ENCODE measurements around the gene COL6A2. TPM values are rescaled to one million over a fixed set of nuclear protein-coding genes. Genes with fewer than 3 reads are reported as not detected.
A peak's percentile ranks its signal among the peaks of the same experiment; 100 is the strongest.

Gene COL6A2
- 456 and 480 TPM in 2 replicates for total RNA-seq (2014; rRNA removed; shearing (Covaris generic))

GRCh38 chr21:46097336-46098293 is at the start of gene COL6A2:
Gene COL6A2 (plus strand): TSS chr21:46098112.
- DNase-seq (ENCODE audit: low read depth) = peak; percentile 88

DNA sequence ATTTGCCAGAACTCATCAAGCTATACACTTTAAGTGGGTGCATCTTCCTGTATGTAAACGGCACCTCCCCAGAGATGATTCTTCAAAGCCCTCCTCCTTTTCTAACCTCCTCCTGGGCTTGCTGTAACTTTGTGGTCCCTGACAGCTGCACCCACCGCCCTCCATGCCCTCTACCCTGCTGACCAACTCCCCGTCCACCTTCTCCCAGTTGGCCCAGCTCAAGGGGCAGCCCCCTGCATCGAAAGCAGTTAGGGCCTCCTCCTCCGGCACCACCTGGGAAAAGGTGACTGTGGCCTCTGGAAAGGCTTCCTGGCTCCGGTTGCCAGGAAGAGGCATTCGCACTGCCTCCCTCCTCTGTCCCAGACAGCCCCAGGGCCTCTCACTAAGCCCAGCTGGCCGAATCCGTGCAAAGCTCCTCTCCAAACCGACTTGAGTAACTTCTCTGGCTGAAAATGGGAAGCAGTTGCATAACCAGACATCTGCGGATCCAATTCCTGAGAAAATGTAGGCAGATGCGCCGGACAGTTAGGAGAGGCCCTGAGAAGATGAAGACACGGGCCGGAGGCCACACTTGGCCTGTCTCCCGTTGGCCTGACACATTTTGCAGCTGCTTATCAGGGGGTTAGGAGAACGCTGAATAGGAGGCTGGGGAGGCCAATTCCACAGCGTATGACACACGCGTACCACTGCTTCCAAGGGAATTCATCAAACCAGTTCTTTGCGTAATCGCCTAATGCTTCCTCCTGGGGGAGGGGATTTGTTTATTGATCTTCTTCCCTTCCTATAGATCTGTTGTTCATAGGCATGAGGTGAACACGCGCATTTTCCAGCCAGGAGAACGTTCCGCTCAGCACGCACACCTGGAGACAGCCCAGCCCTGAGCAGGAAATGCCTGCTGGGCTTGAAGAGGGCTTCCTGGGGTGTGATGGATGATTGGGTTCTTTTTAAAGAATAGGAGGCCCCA is 48.7 kb upstream of the COL6A2 start:
- DNase-seq (ENCODE audit: low read depth) = peak; percentile 96

DNA sequence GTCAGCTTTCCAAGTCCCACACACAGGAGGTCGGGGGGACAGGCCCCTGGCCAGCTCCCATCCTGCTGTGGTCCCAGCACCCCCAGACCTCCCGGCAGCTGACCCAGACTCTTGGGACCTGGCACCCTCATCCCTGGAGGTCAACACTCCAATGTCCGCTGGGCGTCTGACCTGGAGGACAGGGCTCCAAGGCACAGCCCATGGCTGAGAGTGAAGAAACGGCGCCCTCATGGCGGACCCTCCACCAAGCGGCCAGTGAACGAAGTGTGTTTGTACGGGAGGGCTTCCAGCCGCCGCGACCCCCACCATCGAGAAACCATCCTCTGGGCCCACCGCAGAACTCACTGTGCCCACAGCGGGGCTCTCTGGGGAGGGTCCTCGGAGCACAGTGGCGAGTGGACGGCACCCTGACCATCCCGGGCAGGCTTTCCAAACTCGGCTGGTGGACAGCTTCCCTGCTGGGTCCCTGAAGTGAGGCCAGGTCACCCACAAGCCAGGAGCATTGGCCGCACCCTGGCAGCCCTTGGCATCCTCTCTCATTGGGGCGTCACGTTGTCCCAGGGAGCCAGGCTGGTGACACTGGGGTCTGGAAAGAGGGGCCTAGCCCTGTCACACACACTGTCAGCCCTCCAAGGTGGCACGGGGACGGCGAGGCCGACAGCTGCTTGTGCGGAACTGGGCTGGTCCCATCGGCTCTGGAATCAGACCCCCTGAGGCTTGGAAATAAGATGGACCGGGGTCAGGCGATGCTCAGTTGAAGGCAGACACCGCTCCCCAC is 47.8 kb upstream of the COL6A2 start:
- DNase-seq (ENCODE audit: low read depth) = no peak

- no peak for DNase-seq (ENCODE audit: low read depth)
Observed at GRCh38 chr21:46050668-46051378, 47.1 kb upstream of the COL6A2 start.

GRCh38 chr21:46051379-46051770 is 46.5 kb upstream of the COL6A2 start:
- DNase-seq (ENCODE audit: low read depth) = no peak

DNA sequence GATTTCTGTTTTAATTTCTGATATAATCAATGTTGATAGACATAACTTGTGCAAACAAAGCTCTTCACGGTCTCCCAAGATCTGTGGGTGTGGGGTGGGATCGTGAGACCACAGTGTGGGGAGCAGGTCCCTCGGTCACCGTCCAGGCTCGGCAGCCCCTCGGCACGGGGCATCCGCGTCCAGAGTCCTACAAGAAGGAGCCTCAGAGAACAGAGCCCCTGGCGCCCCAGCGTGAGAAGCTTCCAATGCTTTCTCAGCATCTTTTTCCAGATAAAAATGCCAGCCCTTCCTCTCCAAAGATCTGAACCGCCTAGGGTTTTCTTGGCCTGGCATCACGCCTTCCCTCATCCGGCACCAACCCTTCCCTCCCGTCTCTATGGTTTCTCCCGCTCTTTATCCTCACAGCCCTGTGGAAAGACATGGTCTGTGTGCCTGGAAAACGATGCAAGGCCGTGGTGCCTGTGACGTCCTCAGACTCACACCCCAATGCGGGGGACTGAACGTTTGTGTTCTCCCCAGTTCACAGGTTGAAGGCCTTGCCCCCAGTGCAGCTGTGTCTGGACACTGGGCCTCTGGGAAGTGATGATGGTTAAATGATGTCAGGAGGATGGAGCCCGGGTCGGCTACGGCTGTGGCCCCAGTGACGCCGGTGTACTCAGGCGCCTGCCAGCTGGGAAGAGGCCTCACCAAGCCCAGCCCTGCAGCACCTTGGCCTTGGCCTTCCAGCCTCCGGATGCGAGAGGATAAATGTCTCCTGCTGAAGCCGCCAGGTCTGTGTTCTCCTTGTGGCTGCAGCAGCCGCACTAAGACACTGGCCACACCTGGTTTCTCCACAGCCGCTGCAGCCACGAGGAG is 45.9 kb upstream of the COL6A2 start:
- DNase-seq (ENCODE audit: low read depth) = no peak

- DNase-seq (ENCODE audit: low read depth) = peak; percentile 94
Observed at GRCh38 chr21:46052703-46053651, 44.9 kb upstream of the COL6A2 start.

GRCh38 chr21:46054031-46054430 is 43.9 kb upstream of the COL6A2 start:
- DNase-seq (ENCODE audit: low read depth) = no peak

- DNase-seq (ENCODE audit: low read depth) = no peak
Observed at GRCh38 chr21:46054451-46054881, 43.4 kb upstream of the COL6A2 start.

- peak; percentile 69 for DNase-seq (ENCODE audit: low read depth)
Observed at GRCh38 chr21:46055863-46056281, 42.0 kb upstream of the COL6A2 start.

DNA sequence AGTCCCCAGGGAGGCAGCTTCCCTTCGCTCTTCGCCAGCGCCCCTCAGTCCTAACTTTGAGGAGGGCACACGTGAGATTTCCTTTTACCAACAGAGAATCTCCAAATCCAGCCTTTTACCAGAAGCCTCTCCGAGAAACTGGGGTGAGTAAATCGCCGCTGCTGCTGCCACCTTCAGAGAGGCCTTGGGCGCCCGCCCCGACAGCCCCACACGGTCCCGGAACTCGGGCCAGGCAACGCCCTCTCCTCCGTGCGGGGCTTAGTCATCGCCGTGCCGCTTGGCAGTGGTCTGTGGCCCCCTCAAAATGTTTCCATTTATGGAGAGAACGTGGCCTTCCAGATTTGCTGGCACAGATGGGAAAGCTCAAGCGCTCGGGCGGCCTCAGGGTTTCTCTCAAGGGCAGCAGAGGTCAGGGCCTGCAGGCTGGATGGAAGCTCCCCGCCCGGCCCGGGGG is 41.4 kb upstream of the COL6A2 start:
- DNase-seq (ENCODE audit: low read depth) = peak; percentile 98

DNA sequence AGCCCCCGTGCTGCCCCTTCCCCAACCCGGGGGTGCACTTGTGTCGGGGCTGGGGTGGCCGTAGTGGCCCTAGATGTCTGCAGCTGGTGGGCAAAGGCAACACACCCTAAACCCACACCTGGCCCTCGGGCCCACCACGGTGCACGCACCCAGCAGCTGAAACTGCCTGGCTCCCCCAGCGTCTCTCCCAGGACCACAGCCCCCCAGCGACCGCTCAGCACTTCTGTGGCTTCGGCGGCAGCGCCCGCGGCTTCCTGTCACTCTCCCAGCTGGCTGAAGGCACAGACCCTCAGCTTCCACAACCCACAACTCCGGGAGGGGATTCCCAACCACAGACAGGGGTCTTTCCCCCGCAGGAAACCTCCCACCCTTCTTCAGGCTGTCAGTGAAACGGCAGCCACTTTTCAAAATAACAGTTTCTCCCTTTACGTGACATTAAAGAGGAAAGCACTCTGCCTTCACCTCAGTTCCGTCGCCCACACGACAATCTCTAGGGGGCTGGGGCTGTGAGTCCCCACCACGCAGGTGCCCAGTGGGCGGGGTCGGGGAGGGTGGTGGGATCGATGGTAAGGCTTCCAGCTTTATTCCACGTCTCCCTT is 40.7 kb upstream of the COL6A2 start:
- DNase-seq (ENCODE audit: low read depth) = no peak

DNA sequence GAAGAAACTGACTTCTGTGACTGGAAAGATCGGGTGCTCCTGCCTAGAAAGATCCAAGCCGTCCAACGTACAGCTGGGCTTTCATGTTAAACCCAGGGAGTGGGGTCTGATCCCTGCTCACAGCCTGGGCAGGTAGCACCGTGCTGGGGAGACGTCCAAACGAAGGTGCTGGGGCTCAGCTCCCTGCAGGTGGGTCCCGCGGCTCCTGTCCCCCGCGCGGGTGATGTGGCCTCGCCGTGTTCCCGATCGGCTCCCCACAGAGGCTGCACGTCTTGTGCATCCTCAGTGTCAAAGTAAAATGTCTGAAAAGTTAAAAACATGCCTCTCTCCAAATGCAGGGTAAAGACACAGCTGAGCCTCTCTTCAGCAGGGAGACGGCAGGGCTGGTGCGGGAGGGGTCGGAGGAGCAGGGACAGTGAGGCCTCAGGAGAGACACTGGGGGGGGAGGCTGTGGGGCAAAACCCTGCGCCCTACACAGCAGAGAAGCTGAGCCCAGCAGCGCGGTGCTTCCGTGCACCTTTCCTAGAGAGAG is 40.1 kb upstream of the COL6A2 start:
- DNase-seq (ENCODE audit: low read depth) = peak; percentile 2

DNA sequence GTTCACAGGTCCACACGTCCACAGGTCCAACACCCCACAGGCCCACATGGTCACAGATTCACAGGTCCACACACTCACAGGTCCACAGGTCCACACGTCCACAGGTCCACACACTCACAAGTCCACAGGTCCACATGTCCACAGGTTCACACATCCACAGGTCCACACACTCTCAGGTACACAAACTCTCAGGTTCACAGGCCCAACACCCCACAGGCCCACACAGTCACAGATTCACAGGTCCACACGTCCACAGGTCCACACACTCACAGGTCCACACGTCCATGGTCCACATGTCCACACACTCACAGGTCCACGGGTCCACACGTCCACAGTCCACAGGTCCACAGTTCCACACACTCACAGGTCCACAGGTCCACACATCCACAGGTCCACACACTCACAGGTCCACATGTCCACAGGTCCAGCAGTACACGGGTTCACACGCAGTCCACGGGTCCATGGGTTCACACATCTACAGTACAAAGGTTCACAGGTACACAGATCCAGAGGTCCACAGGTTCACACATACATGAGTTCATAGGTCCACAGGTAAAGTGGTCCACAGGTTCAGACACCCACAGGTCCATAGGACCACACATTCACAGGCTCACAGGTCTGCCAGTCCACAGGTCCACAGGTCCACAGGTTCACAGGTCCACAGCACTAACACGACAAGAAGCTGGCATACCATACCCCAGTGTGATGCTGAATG is 39.3 kb upstream of the COL6A2 start:
- DNase-seq (ENCODE audit: low read depth) = peak; percentile 4

DNA sequence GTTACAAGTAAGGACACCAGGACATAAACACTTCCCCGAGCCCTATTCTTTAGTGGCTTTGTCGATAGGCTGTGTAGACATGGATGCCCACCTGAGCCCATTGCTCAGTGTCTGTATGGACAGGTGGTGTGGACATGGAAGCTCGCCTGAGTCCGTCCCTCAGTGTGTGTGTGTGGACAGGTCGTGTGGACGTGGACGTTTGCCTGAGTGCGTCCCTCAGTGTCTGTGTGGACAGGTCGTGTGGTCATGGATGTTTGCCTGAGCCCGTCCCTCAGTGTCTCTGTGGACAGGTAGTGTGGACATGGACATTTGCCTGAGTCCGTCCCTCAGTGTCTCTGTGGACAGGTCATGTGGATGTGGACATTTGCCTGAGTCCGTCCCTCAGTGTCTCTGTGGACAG is 38.7 kb upstream of the COL6A2 start:
- peak; percentile 0 for DNase-seq (ENCODE audit: low read depth)

GRCh38 chr21:46059711-46060455 is 38.0 kb upstream of the COL6A2 start:
- DNase-seq (ENCODE audit: low read depth) = peak; percentile 2

Data from Daoy (cell line).